HG02623 (cell line): ENCODE results near the gene CHTF8.

Source experiments
- ATAC-seq: cut with Tn5 transposase; IDR thresholded peaks from one replicate; pipeline ENCODE4 v1.9.1; 2021; ENCODE audit warnings: moderate library complexity; ENCODE audit not compliant: unreplicated experiment

Gene CHTF8

DNA sequence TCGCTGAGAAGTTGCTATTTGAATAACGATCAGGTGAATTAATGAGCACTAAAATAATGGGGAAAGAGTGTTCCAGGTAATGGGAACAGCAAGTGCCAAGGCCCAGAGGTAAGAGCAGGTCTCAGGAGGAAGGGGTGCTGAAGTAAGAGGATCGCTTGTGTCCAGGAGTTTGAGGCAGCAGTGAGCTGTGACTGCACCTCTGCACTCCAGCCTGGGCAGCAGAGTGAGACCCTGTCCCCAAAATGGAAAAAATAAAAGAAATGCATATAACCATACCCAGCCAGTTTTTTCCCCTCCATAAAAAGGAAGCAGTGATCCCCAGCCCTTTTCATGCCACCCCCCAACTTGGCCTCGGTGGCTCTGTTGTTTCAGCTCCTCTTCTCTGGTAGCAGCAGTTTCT is 43.7 kb downstream of the CHTF8 start:
- ATAC-seq: no peak

DNA sequence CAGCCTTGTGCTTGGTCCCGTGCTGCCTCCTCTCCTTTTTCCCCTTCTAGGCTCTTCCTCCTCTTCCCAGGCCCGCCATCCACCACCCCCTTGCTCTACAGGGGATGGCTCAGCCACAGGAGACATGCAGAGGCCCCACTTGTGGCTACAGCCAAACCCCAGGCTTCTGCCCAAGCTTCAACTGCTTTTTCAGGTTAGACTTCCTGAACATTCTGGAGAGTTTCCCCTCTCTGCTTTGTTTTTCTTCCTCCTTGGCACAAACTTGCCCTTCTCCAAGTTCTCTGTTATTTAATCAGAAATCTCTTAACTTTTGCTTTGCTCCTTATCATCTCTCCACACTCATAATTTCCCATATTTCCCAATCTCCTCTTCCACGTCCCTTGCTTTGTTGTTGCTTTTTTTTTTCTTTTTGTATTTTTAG is 45.2 kb downstream of the CHTF8 start:
- no peak for ATAC-seq

DNA sequence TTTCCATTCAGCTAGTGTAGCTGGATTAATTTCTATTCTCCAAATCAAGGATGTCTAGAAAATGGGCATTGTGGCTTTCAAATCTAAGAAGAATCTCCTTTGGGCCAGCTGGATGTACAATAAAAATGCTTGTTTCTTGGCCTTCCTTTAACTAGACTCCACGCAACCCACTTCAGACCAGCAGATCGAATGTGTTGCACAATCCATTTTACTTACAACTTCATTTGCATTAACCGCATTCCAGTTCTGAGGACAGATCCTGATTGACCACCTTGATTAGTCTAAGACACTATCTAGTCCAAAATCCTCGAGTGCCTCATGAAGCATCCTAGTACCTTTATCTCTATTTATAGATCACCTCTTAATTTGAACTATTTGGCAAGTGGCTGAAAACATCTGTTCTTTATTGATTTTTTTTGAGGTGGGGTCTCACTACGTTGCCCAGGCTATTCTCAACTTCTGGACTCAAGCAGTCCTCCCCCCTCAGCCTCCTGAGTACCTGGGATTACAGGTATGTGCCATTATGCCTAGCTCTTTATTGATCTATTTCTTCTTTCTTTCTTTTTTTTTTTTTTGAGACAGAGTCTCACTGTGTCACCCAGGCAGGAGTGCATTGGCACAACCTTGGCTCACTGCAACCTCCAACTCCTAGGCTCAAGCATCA is 47.2 kb downstream of the CHTF8 start:
- ATAC-seq: no peak

DNA sequence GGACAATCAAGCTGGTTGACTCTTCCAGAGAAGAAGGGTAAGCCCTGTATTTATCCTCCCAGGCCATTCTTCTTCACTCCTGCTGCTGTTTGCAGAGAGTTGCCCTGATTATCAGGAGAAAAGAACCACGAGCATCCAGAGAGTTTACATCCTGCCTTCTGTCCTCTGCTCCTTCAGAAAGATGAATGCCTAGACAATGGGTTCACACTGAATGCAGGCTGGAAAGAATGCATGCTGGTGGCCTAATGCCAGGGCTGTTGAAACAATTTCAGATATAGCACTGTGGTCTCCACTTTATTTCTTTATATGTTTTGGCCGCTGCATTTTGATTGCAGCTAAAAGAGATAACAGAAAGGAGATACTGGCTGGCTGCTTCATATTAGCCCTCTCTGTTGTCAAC is 48.1 kb downstream of the CHTF8 start:
- no peak for ATAC-seq

DNA sequence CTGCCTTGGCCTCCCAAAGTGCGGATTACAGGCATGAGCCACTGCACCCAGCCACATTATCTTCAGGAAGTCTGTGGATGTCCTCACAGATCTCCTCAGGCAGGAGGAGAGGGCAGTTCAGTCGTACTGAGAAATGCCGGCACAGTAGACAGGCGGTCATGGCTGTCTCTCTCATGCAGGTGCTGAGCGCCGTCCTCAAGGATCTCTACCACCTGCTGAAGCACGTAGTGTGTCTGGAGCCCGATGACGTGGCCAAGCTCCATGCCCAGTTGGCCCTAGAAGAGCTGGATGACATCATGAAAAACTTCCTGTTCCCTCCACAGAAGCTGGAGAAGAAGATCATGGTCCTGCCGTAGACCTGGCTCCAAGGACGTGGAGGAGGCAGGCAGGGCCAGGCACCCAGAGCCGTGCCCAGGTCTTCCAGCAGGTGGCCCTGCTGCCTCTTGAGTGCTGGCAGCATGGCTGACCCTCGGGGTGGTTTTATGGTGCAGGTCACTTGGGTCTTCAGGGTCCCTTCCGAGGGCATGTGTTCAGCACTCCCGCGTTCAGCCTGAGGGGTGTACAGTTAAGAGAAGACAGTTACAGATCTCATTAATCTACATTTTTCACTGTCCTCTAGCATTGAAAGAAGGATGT is 49.0 kb downstream of the CHTF8 start:
- no peak for ATAC-seq

DNA sequence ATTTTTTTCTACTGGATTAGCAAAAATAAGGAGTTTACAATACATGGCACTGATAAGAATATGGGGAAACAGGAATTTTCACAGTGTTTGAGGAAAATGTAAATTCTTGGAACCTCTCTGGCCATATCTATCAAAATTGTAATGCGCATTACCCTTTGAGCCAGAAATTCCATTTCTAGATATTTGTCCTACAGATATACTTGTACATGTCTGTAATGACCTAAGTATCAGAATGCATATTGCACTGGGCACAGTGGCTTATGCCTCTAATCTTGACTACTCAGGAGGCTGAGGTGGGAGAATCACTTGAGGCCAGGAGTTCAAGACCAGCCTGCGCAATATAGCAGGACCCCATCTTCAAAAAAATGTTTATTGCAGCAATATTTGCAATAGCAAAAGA is 52.7 kb downstream of the CHTF8 start:
- ATAC-seq: no peak

DNA sequence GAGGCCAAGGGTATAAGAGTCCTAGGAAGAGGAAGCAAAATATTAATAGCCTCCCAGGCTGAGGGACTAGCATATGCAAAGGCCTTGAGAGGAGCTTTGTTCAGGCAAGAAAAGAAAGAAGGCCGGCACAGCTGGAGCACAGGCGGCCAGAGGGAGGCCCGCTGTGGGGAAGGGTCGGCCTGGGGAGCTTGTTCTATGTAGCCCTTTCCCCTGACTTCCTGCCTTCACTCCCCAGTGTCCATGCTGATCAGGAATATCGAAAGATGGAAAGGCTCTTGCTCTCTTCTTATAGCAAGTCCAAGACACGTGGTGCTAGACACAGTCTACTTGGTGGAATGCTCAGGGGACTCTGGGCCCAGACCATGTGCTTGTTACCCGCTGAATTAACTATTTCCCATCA is 54.3 kb downstream of the CHTF8 start:
- no peak for ATAC-seq

DNA sequence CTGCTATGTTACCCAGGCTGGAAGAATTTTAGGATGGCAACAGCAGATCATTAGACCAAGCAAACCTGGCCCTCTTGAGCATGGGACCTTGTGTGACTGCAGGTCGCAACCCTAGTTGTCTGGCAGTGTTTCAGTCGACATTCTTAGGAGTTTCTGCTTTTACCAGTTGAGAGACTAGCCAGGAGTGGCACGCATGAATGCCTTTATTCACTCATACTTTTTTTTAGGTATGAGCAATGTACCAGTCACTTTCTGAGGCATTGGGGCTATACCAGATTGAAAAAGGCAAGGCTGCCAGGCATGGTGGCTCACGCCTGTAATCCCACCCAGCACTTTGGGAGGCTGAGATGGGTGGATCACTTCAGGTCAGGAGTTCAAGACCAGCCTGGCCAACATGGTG is 55.1 kb downstream of the CHTF8 start:
- ATAC-seq: no peak

DNA sequence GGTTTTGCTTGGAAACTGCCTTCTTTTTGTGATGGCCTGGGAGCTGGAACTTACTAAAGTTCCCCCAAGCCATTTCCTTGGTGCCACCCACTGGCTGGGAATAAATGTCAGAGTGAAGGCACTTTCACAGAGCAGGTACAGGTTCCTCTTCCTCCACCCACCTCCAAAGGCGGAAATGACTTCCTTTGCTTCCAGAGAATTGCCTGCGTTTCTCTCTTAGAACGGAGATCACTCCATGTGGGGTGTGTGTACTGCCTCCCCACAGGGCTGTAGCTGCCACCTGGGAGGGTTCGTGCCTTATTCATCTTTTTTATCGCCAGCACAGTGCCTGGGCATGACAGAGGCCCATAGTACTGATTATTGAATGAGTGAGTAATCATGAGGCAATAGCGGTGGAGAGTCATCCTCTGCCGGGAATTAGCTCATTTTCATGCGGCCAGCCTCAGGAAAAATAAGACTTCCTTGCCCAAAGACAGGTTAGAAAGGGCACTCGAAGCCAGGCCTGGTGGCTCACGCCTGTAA is 59.1 kb downstream of the CHTF8 start:
- no peak for ATAC-seq

DNA sequence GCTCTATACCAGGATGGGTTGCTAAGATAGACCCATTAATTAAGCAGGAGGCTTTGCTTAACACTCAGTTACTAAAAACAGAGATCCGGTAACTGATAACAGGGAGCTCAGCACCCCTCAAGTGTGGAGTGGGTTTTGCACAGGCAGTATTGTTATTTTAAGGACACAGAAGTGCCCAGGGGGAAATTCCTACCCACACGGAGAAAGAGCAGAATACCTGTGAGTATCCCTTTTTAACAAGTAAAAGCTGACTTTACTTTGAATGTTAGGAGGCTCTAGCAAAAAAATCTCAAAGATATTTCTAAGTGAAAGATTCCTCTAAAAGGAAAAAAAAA is 59.8 kb downstream of the CHTF8 start:
- ATAC-seq: no peak

DNA sequence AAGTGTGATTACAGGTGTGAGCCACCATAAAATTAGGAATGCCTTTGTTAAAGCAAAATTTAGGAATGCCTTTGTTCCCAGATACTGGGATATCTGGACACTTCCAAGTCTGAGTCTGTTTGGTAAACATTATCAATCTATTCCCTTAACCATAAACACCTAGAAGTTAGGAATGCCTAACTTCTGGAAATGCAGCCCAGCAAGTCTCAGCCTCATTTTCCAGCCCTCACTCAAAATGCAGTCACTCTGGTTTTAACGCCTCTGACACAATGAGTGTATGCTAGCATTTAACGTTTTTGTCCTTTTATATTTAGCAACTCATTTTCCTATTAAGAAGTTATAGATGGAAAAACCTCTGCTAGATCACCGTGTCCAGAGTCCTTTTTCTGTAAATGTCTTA is 61.4 kb downstream of the CHTF8 start:
- no peak for ATAC-seq

DNA sequence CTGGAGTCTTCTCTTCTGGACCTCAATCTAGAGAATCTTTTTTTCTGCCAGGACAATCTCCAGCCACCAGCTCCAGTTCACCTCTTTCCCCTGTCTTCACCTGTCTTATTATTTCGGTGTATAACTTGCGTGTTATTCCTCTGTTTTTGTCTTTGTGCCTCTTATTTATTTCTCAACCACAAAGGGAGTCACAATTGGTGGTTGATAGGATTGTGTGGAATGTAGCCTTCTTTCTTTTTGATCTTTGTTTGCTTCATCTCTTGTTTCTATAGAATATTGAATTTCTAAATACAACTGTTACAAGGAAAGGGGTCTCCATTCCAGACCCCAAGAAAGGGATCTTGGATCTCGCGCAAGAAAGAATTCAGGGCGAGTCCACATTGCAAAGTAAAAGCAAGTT is 62.9 kb downstream of the CHTF8 start:
- ATAC-seq: no peak
